H7 (cell line): ENCODE results near the gene S100A2. TPM values are rescaled to one million over a fixed set of nuclear protein-coding genes. Genes with fewer than 3 reads are reported as not detected.
"Not testable (repeated sequence)": the region's sequence is repeated elsewhere in the genome, so short reads cannot be mapped to it uniquely, and the experiment has no call there.

Experiments used
- DNase-seq: peaks from one replicate; pipeline ENCODE4 v3.0.0; 2012
- H3K27me3 ChIP-seq: 2 replicates; pipeline ENCODE4 v1.6.0; 2011; ENCODE audit warnings: mild to moderate bottlenecking, low read length; ENCODE audit not compliant: control insufficient read depth, insufficient read depth
- H3K36me3 ChIP-seq: replicated peaks from 2 replicates; pipeline ENCODE4 v1.5.1; 2011; ENCODE audit warnings: low read length; ENCODE audit not compliant: control insufficient read depth, insufficient read depth
- H3K4me3 ChIP-seq: 2 replicates; pipeline ENCODE4 v1.5.1; 2011; ENCODE audit warnings: low read depth, mild to moderate bottlenecking, control low read depth, low read length, moderate library complexity; ENCODE audit not compliant: insufficient read depth
- total RNA-seq: library from RNA; depleted of rRNA; stranded (reverse); fragments of >200 nt; shearing (Covaris generic); gene quantifications from 2 replicates; pipeline ENCODE4 v1.2.3, GENCODE V29; 2014

The S100A2 gene
- total RNA-seq, 1 experiment from 2014 or later, result 0.94 TPM

GRCh38 chr1:153582836-153583235, 17.2 kb upstream of the S100A2 start:
- H3K27me3 ChIP-seq, DNase-seq, H3K4me3 ChIP-seq, H3K36me3 ChIP-seq: not testable (repeated sequence)

- DNase-seq, result no peak
- Histone ChIP-seq H3K4me3 (no peak overlapping the region), H3K36me3 (no peaks in the 10 kb centered on the region), H3K27me3 (no peaks in the 10 kb centered on the region)
These were observed 13.3 kb upstream of the S100A2 start for GRCh38 chr1:153578936-153579335.

- Histone ChIP-seq H3K4me3 (no peak overlapping the region), H3K27me3 (no peaks in the 10 kb centered on the region), H3K36me3 (no peaks in the 10 kb centered on the region)
- no peak for DNase-seq
These were observed 12.8 kb upstream of the S100A2 start for GRCh38 chr1:153578490-153578889.

DNA sequence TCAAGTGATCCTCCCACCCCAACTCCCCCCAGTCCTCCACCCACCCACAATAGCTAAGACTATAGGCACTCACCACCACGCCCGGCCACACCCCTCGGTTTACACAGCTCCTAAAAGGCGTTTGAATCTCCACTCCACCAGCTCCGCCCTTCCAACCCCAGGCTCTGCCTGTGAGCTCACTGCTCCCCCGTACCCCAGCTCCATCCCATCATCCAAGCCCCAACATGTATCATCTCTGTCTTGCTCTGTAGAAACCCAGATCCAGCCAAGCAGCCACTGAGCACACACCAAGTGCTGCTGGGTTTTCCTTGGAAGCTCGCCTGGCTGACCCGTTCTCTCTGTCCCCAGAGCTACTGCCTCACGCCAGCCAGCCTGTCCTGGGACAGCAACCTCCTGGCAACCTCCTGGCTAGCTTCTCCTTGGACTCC, 12.0 kb upstream of the S100A2 start:
- H3K4me3 ChIP-seq, result no peak overlapping the region
- H3K36me3 ChIP-seq, result no peaks in the 10 kb centered on the region
- no peaks in the 10 kb centered on the region for H3K27me3 ChIP-seq
- DNase-seq, result no peak

DNA sequence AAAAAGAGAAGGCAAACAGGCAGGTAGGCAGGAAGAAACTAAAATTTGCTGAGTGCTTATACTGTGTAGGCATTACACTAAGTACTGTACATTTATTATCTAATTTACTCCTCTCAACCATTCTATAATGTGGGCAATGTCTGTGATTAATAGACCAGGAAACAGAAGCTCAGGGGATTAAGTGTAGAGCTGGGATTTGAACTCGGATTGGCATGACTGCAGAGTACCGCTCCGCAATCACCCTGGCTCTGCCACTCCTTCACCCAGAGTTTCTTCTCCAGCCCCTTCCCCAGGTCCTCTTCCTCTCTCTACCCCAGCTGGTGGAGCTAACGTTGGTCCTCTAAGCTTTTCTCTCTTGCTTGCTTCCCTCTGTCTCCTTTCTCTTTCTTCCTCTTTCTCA, 11.5 kb upstream of the S100A2 start:
- no peaks in the 10 kb centered on the region for H3K27me3 ChIP-seq

DNA sequence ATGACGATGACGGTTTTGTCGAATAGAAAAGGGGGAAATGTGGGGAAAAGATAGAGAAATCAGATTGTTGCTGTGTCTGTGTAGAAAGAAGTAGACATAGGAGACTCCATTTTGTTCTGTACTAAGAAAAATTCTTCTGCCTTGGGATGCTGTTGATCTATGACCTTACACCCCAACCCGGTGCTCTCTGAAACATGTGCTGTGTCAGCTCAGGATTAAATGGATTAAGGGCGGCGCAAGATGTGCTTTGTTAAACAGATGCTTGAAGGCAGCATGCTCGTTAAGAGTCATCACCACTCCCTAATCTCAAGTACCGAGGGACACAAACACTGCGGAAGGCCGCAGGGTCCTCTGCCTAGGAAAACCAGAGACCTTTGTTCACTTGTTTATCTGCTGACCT, 9.9 kb upstream of the S100A2 start:
- H3K27me3 ChIP-seq, DNase-seq, H3K4me3 ChIP-seq, H3K36me3 ChIP-seq: not testable (repeated sequence)

More for the DNA sequence above, 11.5 kb upstream of the S100A2 start:
- Histone ChIP-seq H3K36me3 (no peaks in the 10 kb centered on the region), H3K4me3 (no peak overlapping the region)
- no peak for DNase-seq

DNA sequence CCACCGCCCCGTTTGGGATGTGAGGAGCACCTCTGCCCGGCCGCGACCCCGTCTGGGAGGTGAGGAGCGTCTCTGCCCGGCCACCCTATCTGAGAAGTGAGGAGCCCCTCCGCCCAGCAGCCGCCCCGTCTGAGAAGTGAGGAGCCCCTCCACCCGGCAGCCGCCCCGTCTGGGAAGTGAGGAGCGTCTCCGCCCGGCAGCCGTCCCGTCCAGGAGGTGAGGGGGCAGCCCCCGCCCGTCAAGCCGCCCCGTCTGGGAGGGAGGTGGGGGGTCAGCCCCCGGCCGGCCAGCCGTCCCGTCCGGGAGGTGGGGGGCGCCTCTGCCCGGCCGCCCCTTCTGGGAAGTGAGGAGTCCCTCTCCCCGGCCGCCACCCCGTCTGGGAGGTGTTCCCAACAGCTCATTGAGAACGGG, 9.4 kb upstream of the S100A2 start:
- H3K4me3 ChIP-seq, DNase-seq, H3K36me3 ChIP-seq, H3K27me3 ChIP-seq: not testable (repeated sequence)

DNA sequence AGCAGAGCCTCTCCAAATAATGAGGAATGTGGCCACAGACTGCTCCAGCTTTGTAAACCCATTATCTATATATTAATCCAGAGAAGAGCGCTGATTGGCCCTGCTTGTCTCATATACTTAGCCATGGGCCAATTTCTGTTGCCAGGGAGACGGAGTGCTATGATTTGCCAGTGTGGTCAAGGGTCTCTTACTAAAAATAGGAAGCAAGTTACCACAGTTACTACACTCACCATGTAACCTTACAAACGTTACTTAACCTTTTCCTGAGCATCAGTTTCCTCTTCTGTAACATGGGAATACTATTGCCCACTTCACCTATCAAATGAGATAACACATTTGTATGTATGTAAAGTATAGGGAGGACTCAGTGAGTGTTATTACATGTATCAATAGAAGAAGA, 7.7 kb upstream of the S100A2 start:
- Histone ChIP-seq H3K4me3 (no peak overlapping the region), H3K36me3 (no peaks in the 10 kb centered on the region), H3K27me3 (no peaks in the 10 kb centered on the region; the same call in 1 of the 2 replicates)
- DNase-seq, result no peak

GRCh38 chr1:153572569-153573015, 6.9 kb upstream of the S100A2 start:
- Histone ChIP-seq H3K4me3 (no peak overlapping the region), H3K36me3 (no peaks in the 10 kb centered on the region), H3K27me3 (no peaks in the 10 kb centered on the region; the same call in 1 of the 2 replicates)
- DNase-seq, result peak; percentile 85

GRCh38 chr1:153571706-153572105, 6.1 kb upstream of the S100A2 start:
- Histone ChIP-seq H3K27me3 (no peaks in the 10 kb centered on the region; the same call in 1 of the 2 replicates), H3K36me3 (no peaks in the 10 kb centered on the region), H3K4me3 (no peak overlapping the region)
- no peak for DNase-seq

GRCh38 chr1:153570874-153571273, 5.2 kb upstream of the S100A2 start:
- Histone ChIP-seq H3K4me3 (no peak overlapping the region), H3K36me3 (no peaks in the 10 kb centered on the region), H3K27me3 (no peaks in the 10 kb centered on the region; the same call in 1 of the 2 replicates)
- no peak for DNase-seq

GRCh38 chr1:153569465-153569864, 3.8 kb upstream of the S100A2 start:
- Histone ChIP-seq H3K4me3 (no peak overlapping the region), H3K36me3 (no peaks in the 10 kb centered on the region), H3K27me3 (no peaks in the 10 kb centered on the region; the same call in 1 of the 2 replicates)
- no peak for DNase-seq

DNA sequence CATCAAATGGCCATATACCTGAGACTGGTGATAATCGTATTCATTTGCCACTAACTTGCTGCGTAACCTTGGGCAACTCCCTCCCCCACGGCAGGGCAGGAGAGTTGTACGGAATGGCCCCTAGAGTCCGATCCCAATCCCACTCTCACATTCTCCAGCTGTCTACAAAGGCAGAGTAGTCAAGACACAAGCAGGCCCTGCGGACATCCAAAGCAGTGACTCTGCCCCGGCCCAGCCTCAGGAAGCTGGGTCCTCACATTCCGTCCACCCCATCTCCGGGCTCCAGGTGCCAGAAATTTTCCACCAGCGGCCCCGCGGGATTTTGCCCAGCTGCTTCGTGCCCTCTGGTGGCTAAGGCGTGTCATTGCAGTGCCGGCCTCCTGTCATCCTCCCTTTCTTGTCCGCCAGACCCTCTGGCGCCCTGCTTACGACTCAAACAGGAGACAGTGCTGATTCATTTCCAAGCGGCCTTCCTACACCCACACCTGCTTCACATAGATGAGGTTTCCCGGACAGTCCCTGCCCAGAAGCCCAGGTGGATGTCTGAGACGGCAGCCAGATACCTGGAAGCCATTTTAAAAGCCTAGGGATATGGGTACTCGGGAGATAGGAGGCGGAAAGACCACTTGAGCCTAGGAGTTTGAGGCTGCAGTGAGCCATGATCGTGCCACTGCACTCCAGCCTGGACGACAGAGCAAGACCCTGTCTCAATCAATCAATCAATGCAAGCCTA, 2.9 kb upstream of the S100A2 start:
- Histone ChIP-seq H3K4me3 (peak overlapping the region; percentile 23; the same call in 1 of the 2 replicates), H3K36me3 (no peaks in the 10 kb centered on the region), H3K27me3 (no peaks in the 10 kb centered on the region; the same call in 1 of the 2 replicates)
- peak; percentile 93 for DNase-seq

- Histone ChIP-seq H3K36me3 (no peaks in the 10 kb centered on the region), H3K27me3 (no peaks in the 10 kb centered on the region; the same call in 1 of the 2 replicates), H3K4me3 (peak overlapping the region; percentile 23; the same call in 1 of the 2 replicates)
- DNase-seq, result peak; percentile 59
These were observed 2.1 kb upstream of the S100A2 start for GRCh38 chr1:153567621-153568366.
